Vagina (tissue), 2 donors: ENCODE results near the gene AFF3. TPM values are rescaled to one million over a fixed set of nuclear protein-coding genes. Genes with fewer than 3 reads are reported as not detected.
A peak's percentile ranks its signal among the peaks of the same experiment; 100 is the strongest.

Source experiments
- DNase-seq, 2 donors: peaks; one replicate each; pipeline ENCODE4 v3.0.0-alpha.2; 2017; ENCODE audit errors: extremely low spot score in 2 of 2
- H3K27ac ChIP-seq: fragments of 200-600 bp; sonication (generic); one replicate; pipeline ENCODE4 v1.5.1; 2019
- H3K27me3 ChIP-seq: fragments of 200-600 bp; sonication (generic); one replicate; pipeline ENCODE4 v1.5.1; 2019
- H3K36me3 ChIP-seq, 2 donors: fragments of 200-600 bp; sonication (generic); one replicate each; pipeline ENCODE4 v1.5.1; 2017 to 2019
- H3K4me1 ChIP-seq: fragments of 200-600 bp; sonication (generic); one replicate; pipeline ENCODE4 v1.5.1; 2019
- H3K4me3 ChIP-seq, 2 donors: fragments of 200-600 bp; sonication (generic); 1 replicate in 1 of 2; 2 replicates in 1 of 2; pipeline ENCODE4 v1.5.1; 2016 to 2019
- H3K9me3 ChIP-seq: fragments of 200-600 bp; sonication (generic); one replicate; pipeline ENCODE4 v1.5.1; 2019
- CTCF ChIP-seq, 3 experiments: fragments of 450-650 bp in 2 of 3; fragments of 200-600 bp in 1 of 3; sonication (generic) in 1 of 3; IDR thresholded peaks; one replicate each; pipeline ENCODE4 v1.5.1; 2017 to 2019; ENCODE audit warnings: antibody characterized with exemption in 3 of 3, mild to moderate bottlenecking in 2 of 3, moderate library complexity in 2 of 3
- POLR2A ChIP-seq, 2 donors: fragments of 450-650 bp; IDR thresholded peaks; one replicate each; pipeline ENCODE4 v1.6.1; 2017; ENCODE audit warnings: antibody characterized with exemption in 2 of 2, mild to moderate bottlenecking in 2 of 2, moderate library complexity in 2 of 2
- POLR2AphosphoS5 ChIP-seq, 2 donors: sonication (generic); formaldehyde crosslinking; IDR thresholded peaks; one replicate each; pipeline ENCODE4 v1.9.0; 2017; ENCODE audit warnings: antibody characterized with exemption in 2 of 2, mild to moderate bottlenecking in 2 of 2, low read depth in 1 of 2; ENCODE audit not compliant: insufficient read depth in 1 of 2
- intact Hi-C: fragments of 100-400 bp; cut with DNase I; formaldehyde crosslinking; loops from one replicate; pipeline ENCODE4 v1.15.1; 2023
- total RNA-seq: library from RNA; depleted of rRNA; stranded (reverse); fragments of >200 nt; gene quantifications from one replicate; pipeline ENCODE4 v1.2.3, GENCODE V29; 2016

Gene AFF3
- total RNA-seq, 1 donor from 2014 or later = 7.6 TPM

GRCh38 chr2:99636144-99637034 lies 506.0 kb downstream of the AFF3 start:
- peak in 1 of 2 donors; percentile 91 for DNase-seq
- H3K4me1 ChIP-seq = peaks cover 32% of the 10 kb centered on the region
- peak overlapping the region; percentile 17 for H3K27ac ChIP-seq
- H3K4me3 ChIP-seq = peak overlapping the region in 1 of 2 donors; percentile 21
- intact Hi-C loops = no loop called here
- H3K9me3 ChIP-seq = no peaks in the 10 kb centered on the region
- TF ChIP-seq POLR2AphosphoS5 (IDR thresholded peaks at IDR 0.05; ENCODE audit: insufficient read depth in 1 of 2, low read depth in 1 of 2) (peak in 1 of 2 donors; percentile 94), CTCF (IDR thresholded peaks at IDR 0.05) (no peak)
- no peaks in the 10 kb centered on the region for H3K36me3 ChIP-seq
- no peaks in the 10 kb centered on the region for H3K27me3 ChIP-seq

GRCh38 chr2:99635710-99636109 lies 506.7 kb downstream of the AFF3 start:
- no peaks in the 10 kb centered on the region for H3K36me3 ChIP-seq
- DNase-seq = no peak
- peak overlapping the region; percentile 17 for H3K27ac ChIP-seq
- peaks cover 32% of the 10 kb centered on the region for H3K4me1 ChIP-seq
- no peaks in the 10 kb centered on the region for H3K27me3 ChIP-seq
- no peaks in the 10 kb centered on the region for H3K9me3 ChIP-seq
- no peak overlapping the region for H3K4me3 ChIP-seq
- TF ChIP-seq POLR2AphosphoS5 (IDR thresholded peaks at IDR 0.05; ENCODE audit: insufficient read depth in 1 of 2, low read depth in 1 of 2) (no peak), CTCF (IDR thresholded peaks at IDR 0.05) (no peak), POLR2A (IDR thresholded peaks at IDR 0.05) (no peak)
- intact Hi-C loops = no loop called here

GRCh38 chr2:99634234-99634633 lies 508.2 kb downstream of the AFF3 start:
- no peaks in the 10 kb centered on the region for H3K27me3 ChIP-seq
- H3K9me3 ChIP-seq = no peaks in the 10 kb centered on the region
- H3K27ac ChIP-seq = no peak overlapping the region
- no peaks in the 10 kb centered on the region for H3K36me3 ChIP-seq
- no peak overlapping the region for H3K4me3 ChIP-seq
- H3K4me1 ChIP-seq = peaks cover 32% of the 10 kb centered on the region
- intact Hi-C loops = no loop called here
- TF ChIP-seq POLR2AphosphoS5 (IDR thresholded peaks at IDR 0.05; ENCODE audit: insufficient read depth in 1 of 2, low read depth in 1 of 2) (no peak), POLR2A (IDR thresholded peaks at IDR 0.05) (no peak), CTCF (IDR thresholded peaks at IDR 0.05) (no peak)
- DNase-seq = no peak

- Histone ChIP-seq H3K27ac (no peak overlapping the region), H3K4me1 (peaks cover 12% of the 10 kb centered on the region), H3K27me3 (no peaks in the 10 kb centered on the region), H3K36me3 (no peaks in the 10 kb centered on the region), H3K4me3 (no peak overlapping the region), H3K9me3 (no peaks in the 10 kb centered on the region)
- intact Hi-C loops = no loop called here
- TF ChIP-seq POLR2AphosphoS5 (IDR thresholded peaks at IDR 0.05; ENCODE audit: insufficient read depth in 1 of 2, low read depth in 1 of 2) = no peak
- no peak for TF ChIP-seq CTCF (IDR thresholded peaks at IDR 0.05)
- TF ChIP-seq POLR2A (IDR thresholded peaks at IDR 0.05) = no peak
- DNase-seq = no peak
Observed at GRCh38 chr2:99631700-99632099, 510.7 kb downstream of the AFF3 start.

- intact Hi-C loops = no loop called here
- H3K4me1 ChIP-seq = no peaks in the 10 kb centered on the region
- TF ChIP-seq CTCF (IDR thresholded peaks at IDR 0.05) (no peak), POLR2AphosphoS5 (IDR thresholded peaks at IDR 0.05; ENCODE audit: insufficient read depth in 1 of 2, low read depth in 1 of 2) (no peak)
Observed at GRCh38 chr2:99629320-99629719, 513.1 kb downstream of the AFF3 start.

More at GRCh38 chr2:99629320-99629719, 513.1 kb downstream of the AFF3 start:
- Histone ChIP-seq H3K4me3 (no peak overlapping the region), H3K36me3 (no peaks in the 10 kb centered on the region), H3K9me3 (no peaks in the 10 kb centered on the region), H3K27me3 (no peaks in the 10 kb centered on the region), H3K27ac (no peak overlapping the region)
- no peak for DNase-seq
